GM10266 (cell line): ENCODE results near the gene TRIOBP.

Source experiments
- DNase-seq: peaks from one replicate; pipeline ENCODE4 v3.0.0; 2012; ENCODE audit errors: extremely low spot score
- TF ChIP-seq, protein P1 (sequence below): IDR thresholded peaks from 2 replicates; pipeline ENCODE4 v1.5.1; 2012; ENCODE audit warnings: mild to moderate bottlenecking, low read depth; ENCODE audit not compliant: control insufficient read depth, insufficient read depth; ENCODE audit errors: missing control alignments

Gene TRIOBP

DNA sequence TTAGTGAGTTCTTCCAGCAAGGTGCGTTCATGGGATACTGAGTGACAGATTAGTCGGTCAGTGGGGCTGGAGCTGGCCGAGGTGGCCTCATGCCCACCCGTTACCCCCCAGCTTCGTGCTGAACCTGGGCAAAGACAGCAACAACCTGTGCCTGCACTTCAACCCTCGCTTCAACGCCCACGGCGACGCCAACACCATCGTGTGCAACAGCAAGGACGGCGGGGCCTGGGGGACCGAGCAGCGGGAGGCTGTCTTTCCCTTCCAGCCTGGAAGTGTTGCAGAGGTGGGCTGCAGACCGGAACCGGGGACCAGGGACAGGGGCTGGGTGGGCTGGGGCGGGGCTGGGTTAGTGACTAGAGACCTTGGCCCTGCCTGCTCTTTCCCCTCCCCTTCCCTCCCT lies 18.5 kb upstream of the TRIOBP start:
- TF ChIP-seq, protein P1, sequence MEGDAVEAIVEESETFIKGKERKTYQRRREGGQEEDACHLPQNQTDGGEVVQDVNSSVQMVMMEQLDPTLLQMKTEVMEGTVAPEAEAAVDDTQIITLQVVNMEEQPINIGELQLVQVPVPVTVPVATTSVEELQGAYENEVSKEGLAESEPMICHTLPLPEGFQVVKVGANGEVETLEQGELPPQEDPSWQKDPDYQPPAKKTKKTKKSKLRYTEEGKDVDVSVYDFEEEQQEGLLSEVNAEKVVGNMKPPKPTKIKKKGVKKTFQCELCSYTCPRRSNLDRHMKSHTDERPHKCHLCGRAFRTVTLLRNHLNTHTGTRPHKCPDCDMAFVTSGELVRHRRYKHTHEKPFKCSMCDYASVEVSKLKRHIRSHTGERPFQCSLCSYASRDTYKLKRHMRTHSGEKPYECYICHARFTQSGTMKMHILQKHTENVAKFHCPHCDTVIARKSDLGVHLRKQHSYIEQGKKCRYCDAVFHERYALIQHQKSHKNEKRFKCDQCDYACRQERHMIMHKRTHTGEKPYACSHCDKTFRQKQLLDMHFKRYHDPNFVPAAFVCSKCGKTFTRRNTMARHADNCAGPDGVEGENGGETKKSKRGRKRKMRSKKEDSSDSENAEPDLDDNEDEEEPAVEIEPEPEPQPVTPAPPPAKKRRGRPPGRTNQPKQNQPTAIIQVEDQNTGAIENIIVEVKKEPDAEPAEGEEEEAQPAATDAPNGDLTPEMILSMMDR, result no peak
- DNase-seq, result no peak

DNA sequence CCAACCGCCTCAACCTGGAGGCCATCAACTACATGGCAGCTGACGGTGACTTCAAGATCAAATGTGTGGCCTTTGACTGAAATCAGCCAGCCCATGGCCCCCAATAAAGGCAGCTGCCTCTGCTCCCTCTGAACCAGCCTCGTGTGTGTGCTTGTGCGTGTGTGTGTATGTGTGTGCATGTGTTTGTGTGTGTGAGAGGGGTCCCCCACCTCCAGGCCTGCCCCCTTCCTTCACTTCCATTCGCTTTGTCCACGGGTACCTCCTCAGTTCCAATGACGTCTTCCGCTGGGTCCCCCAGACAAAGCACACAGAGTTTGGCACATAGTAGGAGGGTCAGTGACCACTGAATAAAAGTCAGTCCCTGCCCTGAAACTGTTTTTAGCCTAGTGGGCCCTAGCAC lies 17.2 kb upstream of the TRIOBP start:
- no peak for DNase-seq

DNA sequence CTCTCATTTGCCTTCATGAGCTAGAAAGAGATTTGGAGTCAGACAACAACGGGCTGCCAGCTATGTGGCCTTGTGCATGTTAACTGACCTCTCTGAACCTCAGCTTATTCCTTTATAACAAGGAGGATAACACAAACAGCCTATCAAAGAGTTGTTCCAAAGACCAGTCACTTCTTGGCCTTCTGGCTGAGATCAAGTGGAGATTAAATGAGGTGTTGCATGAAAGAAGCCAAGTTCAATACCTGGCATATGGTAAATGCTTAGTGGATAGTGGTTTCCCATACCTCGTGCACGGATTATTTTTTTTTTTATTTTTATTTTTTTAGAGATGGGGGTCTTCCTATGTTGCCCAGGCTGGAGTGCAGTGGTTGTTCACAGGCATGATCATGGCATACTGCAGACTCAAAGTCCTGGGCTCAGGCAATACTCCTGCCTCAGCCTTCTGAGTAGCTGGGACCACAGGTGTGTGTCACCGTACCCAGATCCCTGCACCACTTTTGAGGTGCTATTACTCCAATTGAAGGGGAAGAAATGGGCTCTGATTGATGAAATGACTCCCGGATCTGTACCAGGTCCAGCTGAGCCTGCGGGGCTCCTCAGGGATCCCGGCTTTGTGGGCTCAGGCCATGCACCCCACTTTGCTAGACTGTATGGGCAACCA lies 16.5 kb upstream of the TRIOBP start:
- no peak for DNase-seq
- TF ChIP-seq, protein P1, result no peak

More for the DNA sequence above, 17.2 kb upstream of the TRIOBP start:
- TF ChIP-seq, protein P1, result no peak

DNA sequence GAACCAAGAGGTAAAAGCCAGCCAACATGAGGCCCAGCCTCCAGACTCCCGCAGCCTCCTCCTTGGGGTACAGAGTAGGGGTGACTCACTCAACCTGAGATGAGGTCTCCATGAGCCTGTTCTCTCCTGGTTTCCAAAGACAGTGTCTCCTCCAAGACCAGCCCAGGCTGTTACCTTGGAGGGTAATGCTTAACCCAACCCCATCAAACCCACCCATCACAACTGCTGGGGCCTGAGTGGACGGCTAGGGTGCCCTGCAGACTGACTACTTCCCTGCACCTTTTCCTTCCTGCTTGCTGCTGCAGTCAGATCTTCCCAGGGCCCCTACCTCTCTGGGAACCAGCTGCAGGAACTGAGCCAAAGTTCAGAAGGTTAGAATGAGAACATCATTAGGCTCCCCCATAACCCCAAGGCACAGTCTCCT lies 15.8 kb upstream of the TRIOBP start:
- TF ChIP-seq, protein P1, result no peak
- DNase-seq, result no peak

DNA sequence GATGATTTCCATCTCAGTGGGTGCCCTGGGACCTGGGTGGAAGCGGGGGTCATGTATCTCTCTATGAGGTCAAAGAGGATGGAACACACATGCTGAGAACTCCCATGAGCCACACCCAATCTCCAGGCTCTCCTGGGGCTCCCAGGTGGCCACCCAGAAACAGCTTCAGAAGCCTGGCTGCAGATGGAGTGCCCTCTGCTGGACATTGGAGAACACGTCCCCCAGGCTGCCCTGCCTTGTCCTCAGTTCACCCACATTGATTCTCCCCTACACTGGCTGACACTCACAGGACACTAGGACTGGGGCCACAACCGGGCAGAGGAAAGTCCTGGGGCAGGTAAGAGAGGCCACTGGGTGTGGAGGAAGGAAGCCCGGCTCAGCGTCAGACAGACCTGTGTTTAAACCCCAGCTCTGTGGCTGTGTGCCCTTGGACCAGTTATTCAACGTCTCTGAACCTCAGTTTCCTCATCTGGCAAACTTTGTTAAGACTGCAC lies 15.2 kb upstream of the TRIOBP start:
- TF ChIP-seq, protein P1, result peak; percentile 94
- DNase-seq, result peak; percentile 81

DNA sequence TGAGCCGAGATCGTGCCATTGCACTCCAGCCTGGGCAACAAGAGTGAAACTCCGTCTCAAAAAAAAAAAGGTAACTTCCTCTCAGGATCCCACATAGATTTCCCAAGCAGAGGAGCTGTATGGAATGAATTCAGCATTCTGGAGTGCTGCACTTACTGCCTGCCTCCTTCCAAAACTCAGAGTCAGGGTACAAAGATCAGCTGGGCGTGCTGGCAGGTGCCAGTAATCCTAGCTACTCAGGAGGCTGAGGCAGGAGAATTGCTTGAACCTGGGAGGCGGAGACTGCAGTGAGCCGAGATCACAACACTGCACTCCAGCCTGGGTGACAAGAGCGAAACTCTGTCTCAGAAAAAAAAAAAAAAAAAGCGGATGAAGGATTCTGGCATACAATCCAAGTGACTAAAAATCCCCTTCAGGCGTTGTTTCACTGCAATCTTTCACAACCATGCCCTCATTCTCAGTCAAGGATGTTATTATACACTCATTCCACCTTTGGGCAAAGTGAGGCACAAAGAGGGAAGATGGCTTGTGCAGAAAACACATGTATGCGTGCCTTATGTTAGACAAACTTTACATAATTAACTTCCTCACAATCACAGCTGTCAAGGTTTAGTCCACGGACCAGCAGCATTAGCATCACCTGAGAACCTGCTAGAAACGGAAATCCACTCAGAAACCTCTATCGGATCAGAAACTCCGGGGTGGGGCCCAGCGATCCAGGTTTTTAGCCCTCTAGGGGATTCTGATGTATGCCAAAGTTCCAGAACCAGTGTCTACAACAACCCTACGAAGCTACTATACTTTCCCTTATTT lies 11.8 kb upstream of the TRIOBP start:
- TF ChIP-seq, protein P1, result no peak
- DNase-seq, result no peak
